H1 (cell line): Measurements from ENCODE around the gene CLTCL1.

Source experiments
- EP300 ChIP-seq, 2 experiments: IDR thresholded peaks; 1 replicate in 1 of 2; 2 replicates in 1 of 2; pipeline ENCODE4 v1.6.1; 2011 to 2012; ENCODE audit warnings: low read depth in 2 of 2, low read length in 2 of 2, mild to moderate bottlenecking in 2 of 2, borderline replicate concordance in 1 of 2, inconsistent platforms in 1 of 2, moderate library complexity in 1 of 2
- NRF1 ChIP-seq: IDR thresholded peaks from 2 replicates; pipeline ENCODE4 v1.6.1; 2011; ENCODE audit warnings: mild to moderate bottlenecking, low read depth, low read length, improper control_type of control experiment

DNA sequence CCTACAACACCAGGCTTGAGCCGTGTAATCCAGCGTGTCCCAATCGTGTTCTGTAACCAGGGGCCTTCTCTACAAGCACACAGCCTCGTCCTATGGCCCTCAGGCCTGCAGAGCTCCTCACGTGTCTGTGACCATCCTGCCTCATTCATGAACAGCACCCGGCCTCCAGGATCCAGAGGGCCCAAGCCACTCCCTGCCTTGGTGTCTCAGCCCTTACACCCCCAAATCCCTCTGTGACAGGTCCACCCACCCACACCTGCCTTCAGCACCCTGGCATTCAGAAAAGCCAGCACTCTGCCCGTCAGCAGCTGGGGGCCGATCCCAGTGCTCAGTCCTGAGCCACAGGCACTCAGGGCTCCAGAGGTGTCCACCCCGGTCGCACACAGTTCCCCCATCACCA lies 154.6 kb downstream of the CLTCL1 start:
- TF ChIP-seq EP300 (IDR thresholded peaks at IDR 0.05; ENCODE audit: borderline replicate concordance in 1 of 2, low read depth in 2 of 2, low read length in 2 of 2) (no peak), NRF1 (no peak)
